Mammary epithelial cell (primary cell): ENCODE data around the gene NCBP2L.

ENCODE experiments used
- EZH2 ChIP-seq: IDR thresholded peaks from 2 replicates; pipeline ENCODE4 v1.6.1; 2012; ENCODE audit warnings: low read length, inconsistent platforms, borderline replicate concordance
- TF ChIP-seq, protein P1 (sequence below), 2 donors: IDR thresholded peaks in 1 of 2; conservative IDR thresholded peaks in 1 of 2; 2 replicates each; pipeline ENCODE4 v1.5.1; 2011 to 2012; ENCODE audit warnings: inconsistent platforms in 2 of 2, low read length in 2 of 2, mild to moderate bottlenecking in 2 of 2, control low read depth in 1 of 2, low read depth in 1 of 2; ENCODE audit not compliant: insufficient read depth in 1 of 2; ENCODE audit errors: extremely low read depth in 1 of 2

DNA sequence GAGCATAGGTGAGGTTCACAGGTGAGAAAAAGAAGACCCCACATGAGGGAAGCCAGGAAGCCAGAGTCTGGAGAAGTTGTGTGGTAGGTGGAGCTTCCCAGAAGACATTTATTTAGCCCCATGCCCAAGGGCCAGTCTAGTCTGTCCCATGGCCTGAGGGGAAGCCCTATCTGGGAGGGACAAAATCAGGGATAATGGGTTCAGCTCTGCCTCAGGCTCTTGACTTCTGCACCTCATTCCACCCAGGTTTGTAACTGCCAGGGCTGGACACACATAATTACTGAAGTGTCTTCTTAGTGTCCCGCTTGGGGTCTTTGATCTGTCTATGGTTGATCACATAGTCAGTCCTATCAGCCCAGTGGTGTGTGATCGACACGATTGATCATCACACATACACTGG, 38.0 kb upstream of the NCBP2L start:
- TF ChIP-seq, protein P1, sequence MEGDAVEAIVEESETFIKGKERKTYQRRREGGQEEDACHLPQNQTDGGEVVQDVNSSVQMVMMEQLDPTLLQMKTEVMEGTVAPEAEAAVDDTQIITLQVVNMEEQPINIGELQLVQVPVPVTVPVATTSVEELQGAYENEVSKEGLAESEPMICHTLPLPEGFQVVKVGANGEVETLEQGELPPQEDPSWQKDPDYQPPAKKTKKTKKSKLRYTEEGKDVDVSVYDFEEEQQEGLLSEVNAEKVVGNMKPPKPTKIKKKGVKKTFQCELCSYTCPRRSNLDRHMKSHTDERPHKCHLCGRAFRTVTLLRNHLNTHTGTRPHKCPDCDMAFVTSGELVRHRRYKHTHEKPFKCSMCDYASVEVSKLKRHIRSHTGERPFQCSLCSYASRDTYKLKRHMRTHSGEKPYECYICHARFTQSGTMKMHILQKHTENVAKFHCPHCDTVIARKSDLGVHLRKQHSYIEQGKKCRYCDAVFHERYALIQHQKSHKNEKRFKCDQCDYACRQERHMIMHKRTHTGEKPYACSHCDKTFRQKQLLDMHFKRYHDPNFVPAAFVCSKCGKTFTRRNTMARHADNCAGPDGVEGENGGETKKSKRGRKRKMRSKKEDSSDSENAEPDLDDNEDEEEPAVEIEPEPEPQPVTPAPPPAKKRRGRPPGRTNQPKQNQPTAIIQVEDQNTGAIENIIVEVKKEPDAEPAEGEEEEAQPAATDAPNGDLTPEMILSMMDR (conservative IDR thresholded peaks at IDR 0.05 in 1 of 2, IDR thresholded peaks at IDR 0.05 in 1 of 2; ENCODE audit: extremely low read depth in 1 of 2, insufficient read depth in 1 of 2, low read depth in 1 of 2, low read length in 2 of 2) = no peak
- TF ChIP-seq EZH2 = no peak
